Endothelial cell of umbilical vein (primary cell): ENCODE data around the gene PRMT7. TPM values are rescaled to one million over a fixed set of nuclear protein-coding genes. Genes with fewer than 3 reads are reported as not detected.

Experiments
- BruUV-seq: library from RNA; stranded (reverse); fragments of 400-500 nt; replicated peaks from 2 replicates; lab custom pipeline; 2021; lab: Mats Ljungman, UMichigan
- CTCF ChIA-PET: fragments of 300-600, 350-600 bp; sonication (Branson Sonifier 250); formaldehyde crosslinking; loops from one replicate; lab custom pipeline; 2021; ENCODE audit warnings: antibody characterized with exemption, inconsistent platforms; lab: Charles Lee
- POLR2A ChIA-PET: fragments of 300-600, 350-600 bp; sonication (Branson Sonifier 250); formaldehyde crosslinking; loops from one replicate; lab custom pipeline; 2021; ENCODE audit warnings: antibody characterized with exemption, inconsistent platforms; lab: Charles Lee
- DNase-seq: peaks from one replicate; pipeline ENCODE4 v3.0.0-alpha.2; 2011; ENCODE audit warnings: low read depth, low spot score
- FAIRE-seq: peaks from 2 replicates; lab custom pipeline; 2011; peaks lifted over from hg19 to GRCh38; lab: Jason Lieb, UNC
- H2AFZ ChIP-seq: 2 replicates; pipeline ENCODE4 v1.6.0; 2012; ENCODE audit warnings: low read depth, low read length, control low read depth, inconsistent platforms
- H3K27ac ChIP-seq: 2 replicates; pipeline ENCODE4 v1.5.1; 2011; ENCODE audit warnings: low read depth, mild to moderate bottlenecking, control low read depth, low read length, moderate library complexity; ENCODE audit not compliant: insufficient read depth
- H3K27me3 ChIP-seq, 2 experiments: 2 replicates each; pipeline versions ENCODE4 v1.6.0 to v1.6.1; 2011; ENCODE audit warnings: low read length in 2 of 2, mixed read lengths in 1 of 2; ENCODE audit not compliant: control insufficient read depth in 2 of 2, insufficient read depth in 2 of 2
- H3K36me3 ChIP-seq, 2 experiments: 2 replicates in 1 of 2; 3 replicates in 1 of 2; pipeline ENCODE4 v1.5.1; 2011; ENCODE audit warnings: low read length in 2 of 2, mild to moderate bottlenecking in 1 of 2, moderate library complexity in 1 of 2; ENCODE audit not compliant: control insufficient read depth in 2 of 2, insufficient read depth in 2 of 2; ENCODE audit errors: extremely low read depth in 1 of 2
- H3K4me1 ChIP-seq: 3 replicates; pipeline ENCODE4 v1.5.1; 2011; ENCODE audit warnings: mild to moderate bottlenecking, low read length; ENCODE audit not compliant: control insufficient read depth, insufficient read depth; ENCODE audit errors: extremely low read depth
- H3K4me2 ChIP-seq: 2 replicates; pipeline ENCODE4 v1.6.1; 2011; ENCODE audit warnings: low read length, control low read depth, mixed read lengths; ENCODE audit not compliant: insufficient read depth
- H3K4me3 ChIP-seq, 3 experiments: fragments of 200-600 bp in 1 of 3; sonication (generic), shearing (Covaris generic) in 1 of 3; replicated peaks in 1 of 3; 2 replicates each; pipeline ENCODE4 v1.5.1; 2011 to 2016; ENCODE audit warnings: control low read depth in 3 of 3, low read length in 3 of 3, mild to moderate bottlenecking in 2 of 3, inconsistent platforms in 1 of 3, low read depth in 1 of 3, moderate library complexity in 1 of 3; ENCODE audit not compliant: insufficient read depth in 1 of 3
- H3K79me2 ChIP-seq: 2 replicates; pipeline ENCODE4 v1.6.0; 2012; ENCODE audit warnings: low read length, inconsistent platforms; ENCODE audit not compliant: control insufficient read depth, insufficient read depth
- H3K9ac ChIP-seq: replicated peaks from 2 replicates; pipeline ENCODE3; 2011; ENCODE audit warnings: low read length, control low read depth; ENCODE audit not compliant: insufficient read depth; ENCODE audit errors: extremely low read depth
- H3K9me1 ChIP-seq: replicated peaks from 3 replicates; pipeline ENCODE4 v1.6.0; 2011; ENCODE audit warnings: mild to moderate bottlenecking, low read length; ENCODE audit not compliant: control insufficient read depth, insufficient read depth; ENCODE audit errors: extremely low read depth
- H3K9me3 ChIP-seq: replicated peaks from 2 replicates; pipeline ENCODE4 v1.5.1; 2012; ENCODE audit warnings: low read length, inconsistent platforms; ENCODE audit not compliant: control insufficient read depth, insufficient read depth
- H4K20me1 ChIP-seq: replicated peaks from 2 replicates; pipeline ENCODE3; 2011; ENCODE audit warnings: mild to moderate bottlenecking, low read length; ENCODE audit not compliant: control insufficient read depth, insufficient read depth; ENCODE audit errors: extremely low read depth
- CTCF ChIP-seq, 2 donors: IDR thresholded peaks; 1 replicate in 1 of 2; 2 replicates in 1 of 2; pipeline ENCODE4 v1.5.1; 2011; ENCODE audit warnings: low read length in 2 of 2, mild to moderate bottlenecking in 2 of 2, moderate library complexity in 2 of 2, control low read depth in 1 of 2, inconsistent platforms in 1 of 2, low read depth in 1 of 2; ENCODE audit not compliant: insufficient read depth in 1 of 2; ENCODE audit errors: extremely low read depth in 1 of 2
- EZH2 ChIP-seq: IDR thresholded peaks from 2 replicates; pipeline ENCODE4 v1.6.1; 2012; ENCODE audit warnings: borderline replicate concordance, low read depth, mild to moderate bottlenecking, moderate library complexity, low read length, inconsistent platforms; ENCODE audit not compliant: severe bottlenecking
- FOS ChIP-seq: IDR thresholded peaks from 2 replicates; pipeline ENCODE4 v1.6.1; 2011; ENCODE audit warnings: mild to moderate bottlenecking, low read length, moderate library complexity, borderline replicate concordance; ENCODE audit not compliant: insufficient read depth
- GATA2 ChIP-seq: IDR thresholded peaks from 2 replicates; pipeline ENCODE4 v1.7.0; 2011; ENCODE audit warnings: low read depth, mild to moderate bottlenecking, moderate library complexity, mixed read lengths, low read length; ENCODE audit not compliant: insufficient read length, insufficient read depth
- JUN ChIP-seq: IDR thresholded peaks from 2 replicates; pipeline ENCODE4 v1.6.1; 2011; ENCODE audit warnings: borderline replicate concordance, low read depth; ENCODE audit not compliant: insufficient read length, insufficient read depth
- MAX ChIP-seq: IDR thresholded peaks from 2 replicates; pipeline ENCODE4 v1.6.1; 2011; ENCODE audit not compliant: insufficient read depth, insufficient read length
- MYC ChIP-seq: IDR thresholded peaks from one replicate; pipeline ENCODE4 v1.6.1; 2011; ENCODE audit warnings: mild to moderate bottlenecking, low read depth, low read length
- POLR2A ChIP-seq: IDR thresholded peaks from 2 replicates; pipeline ENCODE4 v1.6.1; 2012; ENCODE audit warnings: low read depth, mild to moderate bottlenecking, control low read depth, low read length
- POLR2AphosphoS5 ChIP-seq: IDR thresholded peaks from 2 replicates; pipeline ENCODE4 v1.6.1; 2012; ENCODE audit warnings: low read depth, mild to moderate bottlenecking, control low read depth, low read length, moderate library complexity; ENCODE audit not compliant: insufficient read depth
- dilution Hi-C: fragments of 300-500 bp; cut with MboI; formaldehyde crosslinking; loops from one replicate; pipeline ENCODE4 v1.15.0; 2019; ENCODE audit warnings: low sequenced_read_pairs; ENCODE audit not compliant: extremely low pct_ligation_motif_present
- intact Hi-C: fragments of 100-400 bp; cut with micrococcal nuclease; formaldehyde crosslinking; loops from one replicate; pipeline ENCODE4 v1.10.0; 2022
- polyA plus RNA-seq, 4 experiments: library from polyadenylated mRNA; depleted of rRNA in 3 of 4; stranded (reverse) in 3 of 4; unstranded in 1 of 4; fragments of >200 nt; gene quantifications; 2 replicates each; pipeline versions ENCODE4 v1.2.1 to v1.2.3, GENCODE V29; 2011 to 2012; ENCODE audit warnings: missing spikeins in 1 of 4
- total RNA-seq: library from RNA; stranded (reverse); gene quantifications from 2 replicates; pipeline ENCODE4 v1.2.3, GENCODE V29; 2021

Gene PRMT7
- total and polyA plus RNA-seq, 2 donors (not counting 3 experiments of a cell fraction or from before 2014, with no cell fraction given): 43.4 to 57.9 TPM

- no peaks in the 10 kb centered on the region for H4K20me1 ChIP-seq
- no peak overlapping the region for H3K4me2 ChIP-seq
- no TSS peak for BruUV-seq
- POLR2A ChIA-PET: no interaction called here
- H3K4me3 ChIP-seq: no peak overlapping the region
- no peak overlapping the region for H3K9ac ChIP-seq
- no peaks in the 10 kb centered on the region for H3K9me3 ChIP-seq
- H3K4me1 ChIP-seq: no peaks in the 10 kb centered on the region
- H3K79me2 ChIP-seq: no peaks in the 10 kb centered on the region
- H2AFZ ChIP-seq: no peak overlapping the region
- dilution Hi-C loops: no loop called here
- H3K9me1 ChIP-seq: no peaks in the 10 kb centered on the region
- intact Hi-C loops: no loop called here
- FAIRE-seq (no peak), DNase-seq (no peak)
- peaks cover 2 to 4% of the 10 kb centered on the region in 2 experiments for H3K27me3 ChIP-seq
- H3K36me3 ChIP-seq: no peaks in the 10 kb centered on the region
- H3K27ac ChIP-seq: no peak overlapping the region
- no peak for TF ChIP-seq MYC
- no peak for TF ChIP-seq GATA2
- TF ChIP-seq EZH2: no peak
- no peak for TF ChIP-seq POLR2A
- no peak for TF ChIP-seq JUN
- TF ChIP-seq MAX: no peak
- no peak for TF ChIP-seq CTCF (IDR thresholded peaks at IDR 0.05; ENCODE audit: extremely low read depth in 1 of 2, insufficient read depth in 1 of 2, low read depth in 1 of 2, low read length in 2 of 2)
- no peak for TF ChIP-seq POLR2AphosphoS5
- TF ChIP-seq FOS: no peak
- CTCF ChIA-PET: interaction anchor here (2.0 kb wide), 1 partner anchor 109 kb away, joined by 6 read pairs; no protein-coding TSS in a partner anchor
Observed at GRCh38 chr16:68400924-68401460, 90.2 kb downstream of the PRMT7 start.
